HG03135 (cell line): ENCODE results near the gene UTF1.

Experiments used
- ATAC-seq: cut with Tn5 transposase; IDR thresholded peaks from one replicate; pipeline ENCODE4 v1.9.1; 2021; ENCODE audit warnings: mild to moderate bottlenecking, moderate library complexity; ENCODE audit not compliant: unreplicated experiment

Gene UTF1

GRCh38 chr10:133243593-133243992 is 13.6 kb downstream of the UTF1 start:
- no peak for ATAC-seq

- ATAC-seq, result no peak
Measured at GRCh38 chr10:133245439-133246235, 15.6 kb downstream of the UTF1 start.

- ATAC-seq, result no peak
Measured at GRCh38 chr10:133246236-133246626, 16.2 kb downstream of the UTF1 start.

GRCh38 chr10:133247681-133248333 is 17.8 kb downstream of the UTF1 start:
- ATAC-seq, result no peak

GRCh38 chr10:133248334-133248715 is 18.3 kb downstream of the UTF1 start:
- no peak for ATAC-seq

GRCh38 chr10:133249094-133249780 is 19.2 kb downstream of the UTF1 start:
- ATAC-seq, result no peak

GRCh38 chr10:133249975-133250754 is 20.1 kb downstream of the UTF1 start:
- ATAC-seq, result no peak

GRCh38 chr10:133251388-133252222 is 21.6 kb downstream of the UTF1 start:
- ATAC-seq, result no peak

GRCh38 chr10:133252223-133252552 is 22.2 kb downstream of the UTF1 start:
- ATAC-seq, result no peak

- ATAC-seq, result no peak
Measured at GRCh38 chr10:133253361-133253955, 23.4 kb downstream of the UTF1 start.

- ATAC-seq, result no peak
Measured at GRCh38 chr10:133254421-133255120, 24.6 kb downstream of the UTF1 start.

- ATAC-seq, result no peak
Measured at GRCh38 chr10:133255323-133255722, 25.3 kb downstream of the UTF1 start.

- ATAC-seq, result no peak
Measured at GRCh38 chr10:133257489-133258065, 27.6 kb downstream of the UTF1 start.

GRCh38 chr10:133258066-133258817 is 28.2 kb downstream of the UTF1 start:
- peak; percentile 32 for ATAC-seq

GRCh38 chr10:133258818-133259601 is 29.0 kb downstream of the UTF1 start:
- no peak for ATAC-seq

GRCh38 chr10:133259602-133259989 is 29.6 kb downstream of the UTF1 start:
- no peak for ATAC-seq

GRCh38 chr10:133260895-133261725 is 31.1 kb downstream of the UTF1 start:
- ATAC-seq, result peak; percentile 40
